Measurements from ENCODE around the gene OTUD7B. TPM values are rescaled to one million over a fixed set of nuclear protein-coding genes. Genes with fewer than 3 reads are reported as not detected.

Gene OTUD7B
- total RNA-seq, 1 experiment from 2014 or later, result 19.0 TPM

GRCh38 chr1:149979245-149979971 lies 31.1 kb downstream of the OTUD7B start:
- no peak for DNase-seq (ENCODE audit: low spot score)
- Histone ChIP-seq H3K4me3 (ENCODE audit: low read depth, low read length, poor library complexity, severe bottlenecking) (no peak overlapping the region), H3K9me3 (ENCODE audit: low read depth, low read length, poor library complexity, severe bottlenecking) (no peaks in the 10 kb centered on the region), H3K27ac (ENCODE audit: low read depth, low read length, poor library complexity, severe bottlenecking) (no peak overlapping the region), H3K36me3 (ENCODE audit: insufficient read depth, low read length, poor library complexity, severe bottlenecking) (no peaks in the 10 kb centered on the region), H3K4me1 (ENCODE audit: insufficient read depth, low read length, poor library complexity, severe bottlenecking) (no peaks in the 10 kb centered on the region), H3K27me3 (replicated peaks; ENCODE audit: insufficient read depth, low read depth, low read length, poor library complexity) (no peaks in the 10 kb centered on the region)
- intact Hi-C loops (cut with micrococcal nuclease; ENCODE audit: unreplicated experiment), result no loop called here
- no peak for TF ChIP-seq EZH2 (IDR thresholded peaks at IDR 0.05; ENCODE audit: borderline replicate concordance, low read depth, low read length, poor library complexity, severe bottlenecking)
- TF ChIP-seq CTCF (conservative IDR thresholded peaks at IDR 0.05; ENCODE audit: low read depth, low read length), result no peak
- no TSS peak for BruUV-seq (replicated peaks)
- CTCF ChIA-PET, result interaction anchor here (0.6 kb wide), 1 partner anchor 187 kb away, joined by 3 read pairs; no protein-coding TSS in a partner anchor
- POLR2A ChIA-PET (ENCODE audit: low non-redundant PET), result no interaction called here

- no peak for DNase-seq (ENCODE audit: low spot score)
- no TSS peak for BruUV-seq (replicated peaks)
- ChIA-PET POLR2A (ENCODE audit: low non-redundant PET) (no interaction called here), CTCF (no interaction called here)
- Histone ChIP-seq H3K27ac (ENCODE audit: low read depth, low read length, poor library complexity, severe bottlenecking) (no peak overlapping the region), H3K9me3 (ENCODE audit: low read depth, low read length, poor library complexity, severe bottlenecking) (no peaks in the 10 kb centered on the region), H3K4me3 (ENCODE audit: low read depth, low read length, poor library complexity, severe bottlenecking) (no peak overlapping the region), H3K27me3 (replicated peaks; ENCODE audit: insufficient read depth, low read depth, low read length, poor library complexity) (no peaks in the 10 kb centered on the region), H3K36me3 (ENCODE audit: insufficient read depth, low read length, poor library complexity, severe bottlenecking) (peaks cover 3% of the 10 kb centered on the region), H3K4me1 (ENCODE audit: insufficient read depth, low read length, poor library complexity, severe bottlenecking) (no peaks in the 10 kb centered on the region)
- intact Hi-C loops (cut with micrococcal nuclease; ENCODE audit: unreplicated experiment), result no loop called here
- no peak for TF ChIP-seq CTCF (conservative IDR thresholded peaks at IDR 0.05; ENCODE audit: low read depth, low read length)
- no peak for TF ChIP-seq EZH2 (IDR thresholded peaks at IDR 0.05; ENCODE audit: borderline replicate concordance, low read depth, low read length, poor library complexity, severe bottlenecking)
Observed at GRCh38 chr1:149978547-149979023, 31.9 kb downstream of the OTUD7B start.

GRCh38 chr1:149977345-149977744 lies 33.2 kb downstream of the OTUD7B start:
- Histone ChIP-seq H3K27me3 (replicated peaks; ENCODE audit: insufficient read depth, low read depth, low read length, poor library complexity) (no peaks in the 10 kb centered on the region), H3K27ac (ENCODE audit: low read depth, low read length, poor library complexity, severe bottlenecking) (no peak overlapping the region), H3K4me3 (ENCODE audit: low read depth, low read length, poor library complexity, severe bottlenecking) (no peak overlapping the region), H3K36me3 (ENCODE audit: insufficient read depth, low read length, poor library complexity, severe bottlenecking) (peaks cover 3% of the 10 kb centered on the region), H3K4me1 (ENCODE audit: insufficient read depth, low read length, poor library complexity, severe bottlenecking) (no peaks in the 10 kb centered on the region), H3K9me3 (ENCODE audit: low read depth, low read length, poor library complexity, severe bottlenecking) (no peaks in the 10 kb centered on the region)
- DNase-seq (ENCODE audit: low spot score), result no peak
- intact Hi-C loops (cut with micrococcal nuclease; ENCODE audit: unreplicated experiment), result loop anchor here (2.0 kb wide), 1 partner anchor 21 kb away; no protein-coding TSS in a partner anchor
- no TSS peak for BruUV-seq (replicated peaks)
- ChIA-PET CTCF (no interaction called here), POLR2A (ENCODE audit: low non-redundant PET) (no interaction called here)
- no peak for TF ChIP-seq EZH2 (IDR thresholded peaks at IDR 0.05; ENCODE audit: borderline replicate concordance, low read depth, low read length, poor library complexity, severe bottlenecking)
- no peak for TF ChIP-seq CTCF (conservative IDR thresholded peaks at IDR 0.05; ENCODE audit: low read depth, low read length)
